Esophagus muscularis mucosa (tissue), 3 donors: ENCODE results near the gene SLC22A4.

ENCODE experiments used
- POLR2A ChIP-seq: fragments of 450-650 bp; IDR thresholded peaks from one replicate; pipeline ENCODE4 v1.6.1; 2017; ENCODE audit warnings: antibody characterized with exemption, moderate library complexity, mild to moderate bottlenecking, low read depth
- POLR2AphosphoS5 ChIP-seq, 2 donors: sonication (generic); formaldehyde crosslinking; IDR thresholded peaks; one replicate each; pipeline ENCODE4 v1.6.1; 2017; ENCODE audit warnings: antibody characterized with exemption in 2 of 2
- TF ChIP-seq, protein P1 (sequence below), 3 experiments: fragments of 200-600 bp in 2 of 3; fragments of 450-650 bp in 1 of 3; sonication (generic) in 2 of 3; IDR thresholded peaks; one replicate each; pipeline ENCODE4 v1.5.1; 2017 to 2019; ENCODE audit warnings: antibody characterized with exemption in 3 of 3, mild to moderate bottlenecking in 2 of 3, moderate library complexity in 1 of 3

DNA sequence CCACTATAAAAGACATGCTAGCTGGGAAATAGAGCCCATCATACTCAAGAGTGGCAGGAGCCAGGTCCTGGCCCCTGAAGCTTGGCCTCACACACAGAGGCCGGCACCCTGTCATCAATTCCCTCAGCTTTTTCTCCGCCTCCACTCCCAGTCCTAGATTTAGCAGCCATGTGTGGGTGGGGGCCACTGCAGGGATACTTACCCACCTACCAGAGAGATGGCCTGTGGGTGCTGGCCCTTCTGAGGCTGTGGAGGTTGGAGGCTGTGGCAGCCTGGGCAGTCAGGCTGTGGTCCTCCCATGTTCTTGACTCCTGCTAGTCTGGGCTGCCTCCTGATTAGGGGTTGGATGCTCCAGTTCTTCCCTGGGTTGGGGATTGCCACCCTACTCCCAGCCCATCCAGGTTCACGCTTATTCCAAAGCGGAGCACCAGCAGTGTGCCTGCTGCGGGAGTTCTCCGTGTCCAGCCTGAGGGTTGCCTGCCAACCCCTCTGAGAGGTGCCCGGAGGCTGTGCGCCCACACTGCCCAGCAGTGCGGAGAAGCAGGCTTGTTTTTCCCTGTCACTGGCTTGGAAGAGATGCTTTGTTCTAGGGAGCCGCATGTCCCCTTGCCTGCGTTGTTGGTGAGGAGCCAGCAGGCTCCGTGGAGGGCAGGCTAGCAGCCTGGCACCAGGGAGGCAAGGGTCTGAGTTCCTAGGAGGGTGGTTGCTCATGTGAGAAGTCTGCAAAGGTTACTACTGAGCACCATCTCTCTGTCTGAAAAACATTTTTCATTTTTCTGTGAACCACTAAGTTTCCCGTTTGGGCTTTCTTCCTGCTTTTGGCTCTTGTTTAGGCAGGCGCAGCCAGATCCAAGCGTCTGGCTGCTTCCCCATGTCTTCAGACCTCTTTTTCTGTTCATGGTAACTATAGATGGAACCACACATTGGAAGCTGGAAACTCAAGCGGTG, 82.8 kb downstream of the SLC22A4 start:
- TF ChIP-seq, protein P1, sequence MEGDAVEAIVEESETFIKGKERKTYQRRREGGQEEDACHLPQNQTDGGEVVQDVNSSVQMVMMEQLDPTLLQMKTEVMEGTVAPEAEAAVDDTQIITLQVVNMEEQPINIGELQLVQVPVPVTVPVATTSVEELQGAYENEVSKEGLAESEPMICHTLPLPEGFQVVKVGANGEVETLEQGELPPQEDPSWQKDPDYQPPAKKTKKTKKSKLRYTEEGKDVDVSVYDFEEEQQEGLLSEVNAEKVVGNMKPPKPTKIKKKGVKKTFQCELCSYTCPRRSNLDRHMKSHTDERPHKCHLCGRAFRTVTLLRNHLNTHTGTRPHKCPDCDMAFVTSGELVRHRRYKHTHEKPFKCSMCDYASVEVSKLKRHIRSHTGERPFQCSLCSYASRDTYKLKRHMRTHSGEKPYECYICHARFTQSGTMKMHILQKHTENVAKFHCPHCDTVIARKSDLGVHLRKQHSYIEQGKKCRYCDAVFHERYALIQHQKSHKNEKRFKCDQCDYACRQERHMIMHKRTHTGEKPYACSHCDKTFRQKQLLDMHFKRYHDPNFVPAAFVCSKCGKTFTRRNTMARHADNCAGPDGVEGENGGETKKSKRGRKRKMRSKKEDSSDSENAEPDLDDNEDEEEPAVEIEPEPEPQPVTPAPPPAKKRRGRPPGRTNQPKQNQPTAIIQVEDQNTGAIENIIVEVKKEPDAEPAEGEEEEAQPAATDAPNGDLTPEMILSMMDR (IDR thresholded peaks at IDR 0.05), result no peak
- no peak for TF ChIP-seq POLR2AphosphoS5 (IDR thresholded peaks at IDR 0.05)
- TF ChIP-seq POLR2A, result no peak
